ENCODE data around the gene MACC1.
"Not testable (repeated sequence)": the region's sequence is repeated elsewhere in the genome, so short reads cannot be mapped to it uniquely, and the experiment has no call there.

MACC1 gene

DNA sequence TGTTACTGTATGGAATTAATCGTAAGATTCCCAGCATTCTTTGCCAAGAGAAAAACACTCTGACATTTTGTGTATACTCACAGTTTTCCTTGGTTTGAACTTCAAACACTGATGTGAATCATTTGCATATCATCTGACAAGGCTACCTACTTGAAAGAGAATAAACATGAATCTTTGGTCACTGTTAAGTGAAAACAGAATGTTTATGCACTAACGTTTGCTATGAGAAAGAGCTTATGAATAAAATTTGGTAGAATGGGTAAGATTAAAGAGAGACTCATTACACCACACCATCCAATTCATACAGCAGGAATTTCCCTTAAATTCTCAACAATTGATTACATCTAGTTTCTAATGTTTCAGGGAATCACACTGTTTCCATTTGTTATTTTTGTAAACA lies 46.6 kb downstream of the MACC1 start:
- DNase-seq (ENCODE audit: low spot score), result no peak

DNA sequence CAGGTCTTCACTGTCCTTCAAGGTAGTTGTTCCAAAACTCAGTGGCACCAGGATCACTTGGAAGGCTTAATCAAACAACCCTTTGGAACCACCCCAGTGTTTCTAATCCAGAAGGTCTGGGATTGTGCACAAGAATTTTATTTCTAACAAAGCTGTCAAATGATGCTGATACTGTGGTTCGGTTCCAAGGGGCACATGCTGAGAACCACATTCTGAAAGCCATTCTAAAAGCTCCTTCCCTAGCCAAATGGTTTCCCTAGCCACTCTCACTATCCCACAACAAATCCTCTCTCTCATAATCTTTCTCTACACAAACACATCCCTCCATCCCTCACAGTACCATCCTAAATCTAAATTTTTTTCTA lies 52.1 kb downstream of the MACC1 start:
- DNase-seq (ENCODE audit: low spot score), result no peak

DNA sequence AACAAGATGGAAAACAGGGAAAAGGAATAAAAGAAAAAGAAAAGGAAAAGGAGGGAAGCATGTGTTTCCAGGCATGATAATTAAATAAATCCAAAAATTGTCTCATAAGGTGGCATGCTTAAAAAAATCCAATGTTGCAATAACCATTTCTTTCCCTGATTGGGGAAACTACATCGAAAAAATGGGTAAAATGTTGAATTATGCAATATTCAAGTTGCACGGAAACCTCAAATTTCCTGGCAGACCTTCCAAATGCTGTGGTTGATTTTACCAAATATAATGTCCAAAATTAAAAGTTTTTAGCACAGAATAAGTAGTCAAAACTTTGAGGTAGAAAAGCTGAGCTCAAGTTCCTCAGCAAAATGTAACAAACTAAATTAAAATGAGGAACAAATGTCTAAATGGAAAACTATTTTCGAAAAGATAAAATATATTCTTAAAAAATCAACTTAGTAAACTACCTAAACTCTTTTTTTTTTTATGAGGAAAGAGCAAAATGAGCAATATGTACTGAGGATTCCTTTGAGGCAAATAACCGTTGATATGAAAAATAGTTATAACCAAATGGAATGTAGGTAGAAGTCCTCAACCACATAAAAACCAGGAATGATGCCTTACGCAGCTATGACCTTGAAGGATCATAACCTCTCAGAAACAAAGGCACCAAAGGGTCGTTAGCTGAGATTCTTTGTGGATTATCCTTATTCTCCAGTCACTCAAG lies 52.6 kb downstream of the MACC1 start:
- no peak for DNase-seq (ENCODE audit: low spot score)

DNA sequence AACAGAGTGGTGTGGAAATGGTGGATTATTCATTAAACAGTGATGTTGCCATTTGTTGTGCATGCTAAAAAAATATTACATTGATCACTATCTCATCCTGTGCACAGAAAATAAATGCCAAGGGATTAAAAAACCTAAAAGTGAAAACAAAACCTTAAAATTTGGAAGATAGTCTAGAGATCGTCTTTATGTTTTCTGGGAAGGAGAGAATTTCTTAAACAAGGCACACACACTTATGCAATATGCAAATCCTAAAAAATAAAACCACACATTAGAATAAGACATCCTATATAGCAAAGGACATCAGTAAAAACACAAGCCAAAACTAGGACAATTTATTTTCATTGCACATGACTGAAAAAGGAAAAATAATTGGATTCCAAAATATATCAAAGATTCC lies 54.5 kb downstream of the MACC1 start:
- DNase-seq (ENCODE audit: low spot score), result no peak

DNA sequence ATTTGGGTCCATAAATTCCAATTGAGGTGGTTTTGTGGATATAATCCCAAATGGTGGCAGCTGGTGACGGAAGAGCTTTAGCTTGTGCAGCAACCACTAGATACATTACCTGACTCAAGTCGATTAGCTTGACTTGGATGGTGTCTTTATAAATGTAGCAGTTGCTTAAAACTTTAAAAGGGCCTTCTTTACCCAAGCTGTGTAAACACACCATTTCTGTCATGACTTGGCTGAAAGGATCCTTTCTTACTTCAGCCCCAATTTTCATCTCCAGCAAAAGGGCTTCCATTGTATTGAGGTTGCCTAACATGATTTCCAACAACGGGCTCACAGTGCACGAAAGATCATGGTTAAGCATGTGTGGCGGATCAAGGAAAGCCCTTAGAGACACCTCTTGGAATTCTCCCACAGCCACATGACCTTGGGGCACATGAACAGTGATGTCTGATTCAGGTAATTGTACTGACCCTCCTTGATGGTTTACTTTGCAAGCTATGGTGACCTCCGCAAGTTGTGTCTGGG lies 57.9 kb downstream of the MACC1 start:
- no peak for DNase-seq (ENCODE audit: low spot score)

DNA sequence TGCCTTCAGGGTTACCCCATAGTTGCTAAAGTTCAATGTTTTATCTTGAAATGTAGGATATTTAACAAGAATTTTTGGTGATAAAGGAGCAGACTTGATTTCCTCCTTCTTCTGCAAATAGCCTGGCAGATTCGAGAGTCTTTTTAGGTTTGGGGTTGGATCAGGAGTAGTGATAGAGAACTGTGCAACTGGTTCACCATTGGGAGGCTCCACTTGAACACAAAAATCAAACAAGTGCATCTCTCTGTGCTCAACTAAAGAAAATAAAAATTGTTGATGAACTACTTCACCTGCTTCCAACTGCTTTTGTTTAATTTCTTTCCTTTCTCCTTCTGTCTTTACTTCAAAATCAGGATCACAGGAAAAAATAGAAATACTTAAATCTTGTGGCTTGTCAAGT lies 58.5 kb downstream of the MACC1 start:
- no peak for DNase-seq (ENCODE audit: low spot score)

DNA sequence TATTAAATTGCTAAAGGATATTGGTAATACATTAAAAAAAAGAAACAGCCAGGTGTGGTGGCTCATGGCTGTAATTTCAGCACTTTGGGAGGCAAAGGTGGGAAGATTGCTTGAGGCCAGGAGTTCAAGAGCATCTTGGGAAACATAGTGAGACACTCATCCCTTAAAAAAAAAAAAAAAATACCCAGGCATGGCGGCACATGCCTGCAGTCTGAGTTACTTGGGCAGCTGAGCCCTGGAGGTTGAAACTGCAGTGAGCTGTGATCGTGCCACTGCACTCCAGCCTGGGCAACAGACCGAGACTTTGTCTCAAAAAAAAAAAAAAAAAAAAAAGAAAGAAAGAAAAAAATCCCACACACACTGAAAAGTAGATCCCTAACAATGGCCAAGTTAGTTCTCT lies 59.7 kb downstream of the MACC1 start:
- DNase-seq (ENCODE audit: low spot score), result no peak

DNA sequence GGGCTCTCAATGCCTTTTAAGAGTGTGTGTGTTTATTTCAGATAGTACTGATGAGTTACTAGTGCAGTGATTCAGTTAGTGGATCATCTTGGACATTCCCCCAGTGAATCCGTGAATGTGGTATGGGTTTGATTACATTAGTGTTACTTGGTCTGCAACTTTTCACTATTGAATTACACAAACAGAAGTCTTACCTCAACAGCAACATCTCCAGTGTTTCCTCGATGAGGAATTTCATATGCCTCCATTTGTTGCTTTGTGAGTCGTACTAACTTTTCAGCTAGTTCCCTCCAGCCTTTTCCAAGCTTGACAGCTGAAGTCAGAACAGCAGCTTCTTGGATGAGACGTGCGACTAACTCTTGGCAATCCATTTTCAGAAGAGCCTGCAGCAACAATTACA lies 63.2 kb downstream of the MACC1 start:
- DNase-seq (ENCODE audit: low spot score), result no peak

DNA sequence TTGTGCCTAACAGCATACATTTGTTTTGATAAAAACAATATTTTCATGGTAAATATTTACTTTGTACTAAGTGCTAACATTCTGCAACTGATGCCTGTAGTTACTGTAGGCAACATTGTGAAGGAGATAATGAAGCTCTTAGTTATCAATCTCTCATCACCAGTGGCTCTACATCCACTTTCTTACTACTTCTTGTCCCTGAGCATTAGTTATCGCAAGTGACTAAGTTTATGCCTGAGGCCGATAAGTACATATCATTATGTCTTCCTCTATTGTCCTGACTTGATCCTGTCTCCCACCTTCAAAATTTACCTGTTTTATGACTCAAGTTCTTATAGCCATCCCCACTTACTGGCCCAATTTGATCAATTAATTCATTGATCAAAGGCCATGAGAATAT lies 63.6 kb downstream of the MACC1 start:
- DNase-seq (ENCODE audit: low spot score), result no peak

DNA sequence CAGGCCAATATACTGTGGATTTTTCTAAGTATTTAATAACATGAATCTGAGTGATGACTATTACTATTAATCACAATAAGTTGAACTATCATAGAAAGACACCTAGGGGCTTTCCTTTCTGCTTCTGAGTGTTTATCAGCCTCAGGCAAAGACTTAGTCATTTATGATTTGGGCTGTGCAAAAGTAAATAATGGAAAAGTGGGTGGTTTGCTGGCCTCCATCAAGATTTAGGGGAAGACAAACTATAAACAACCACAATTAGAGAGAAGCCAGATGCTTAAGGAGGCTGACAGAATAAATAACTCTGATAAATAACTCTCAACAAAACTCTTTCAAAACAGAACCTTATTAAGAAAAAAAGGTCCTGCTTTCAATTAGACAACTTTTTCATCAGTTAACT lies 64.7 kb downstream of the MACC1 start:
- DNase-seq (ENCODE audit: low spot score), result no peak

DNA sequence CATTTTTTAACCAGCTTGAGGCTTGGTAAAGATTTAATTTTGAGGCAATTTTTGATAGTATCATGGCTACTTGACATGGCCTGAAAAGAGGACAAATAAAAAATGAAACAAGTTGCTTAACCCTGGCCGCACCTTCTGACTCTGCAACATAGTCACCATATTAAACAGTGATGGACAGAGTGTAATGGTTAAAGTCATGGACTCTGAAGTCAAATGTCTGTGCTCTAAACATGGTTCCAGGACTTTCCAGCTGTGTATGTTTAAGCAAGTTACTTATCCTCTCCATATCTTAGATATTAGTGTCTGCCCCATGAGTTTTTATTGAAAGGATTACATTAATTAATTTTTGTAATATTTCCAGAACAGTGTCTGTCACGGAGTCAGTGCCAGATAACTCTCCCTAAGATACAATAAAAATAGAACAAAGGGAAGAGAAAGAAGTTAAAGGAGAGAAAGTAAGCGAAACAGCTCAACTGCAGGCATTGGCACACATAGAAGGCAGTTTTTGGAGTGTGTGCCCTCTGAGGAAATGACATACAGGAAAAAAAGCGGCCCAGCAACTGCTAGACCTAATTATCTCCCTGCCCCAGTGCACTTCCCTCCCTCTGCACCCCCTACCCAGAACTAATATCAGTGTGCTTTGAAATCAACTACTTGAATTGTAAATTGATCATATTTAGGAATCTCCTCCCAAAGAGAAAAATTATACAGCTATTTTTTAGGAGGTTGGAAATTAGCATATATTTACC lies 65.3 kb downstream of the MACC1 start:
- no peak for DNase-seq (ENCODE audit: low spot score)

DNA sequence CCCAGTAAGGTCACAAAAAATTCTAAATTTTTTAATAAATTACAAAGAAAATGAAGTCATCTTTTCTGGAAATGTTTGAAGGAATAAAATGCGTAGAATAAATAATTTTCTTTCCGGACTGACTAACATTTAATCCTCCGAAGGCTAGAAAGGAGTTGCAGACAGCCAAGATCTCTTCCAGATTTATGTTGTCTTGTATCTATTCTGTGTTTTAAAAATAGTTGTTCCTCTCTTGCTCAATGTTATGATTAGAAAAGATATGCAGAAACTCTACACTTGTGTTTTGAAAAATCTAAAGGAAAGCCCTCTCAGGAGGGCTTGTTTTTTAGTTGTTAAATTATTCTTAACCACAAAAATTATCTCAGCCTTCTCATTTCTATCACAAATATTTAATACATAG lies 70.7 kb downstream of the MACC1 start:
- DNase-seq (ENCODE audit: low spot score), result no peak

DNA sequence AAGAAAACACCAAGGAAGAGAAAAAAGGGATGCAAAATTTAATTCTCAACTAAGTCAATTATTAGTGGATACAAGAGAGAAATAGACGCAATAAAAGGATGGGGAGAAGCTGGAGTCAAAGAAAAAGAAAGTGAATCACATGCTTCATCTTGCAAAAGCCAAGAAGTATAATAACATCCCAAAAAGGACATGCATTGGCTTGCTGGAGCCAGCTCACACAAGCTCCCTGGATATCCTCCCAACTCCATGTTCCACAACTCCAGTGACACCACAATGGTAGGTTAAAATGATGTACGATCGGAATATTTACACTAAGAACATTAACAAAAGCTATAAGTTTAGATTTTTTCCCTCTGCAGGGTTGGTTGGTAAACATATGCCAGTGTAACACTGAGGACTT lies 72.4 kb downstream of the MACC1 start:
- no peak for DNase-seq (ENCODE audit: low spot score)

DNA sequence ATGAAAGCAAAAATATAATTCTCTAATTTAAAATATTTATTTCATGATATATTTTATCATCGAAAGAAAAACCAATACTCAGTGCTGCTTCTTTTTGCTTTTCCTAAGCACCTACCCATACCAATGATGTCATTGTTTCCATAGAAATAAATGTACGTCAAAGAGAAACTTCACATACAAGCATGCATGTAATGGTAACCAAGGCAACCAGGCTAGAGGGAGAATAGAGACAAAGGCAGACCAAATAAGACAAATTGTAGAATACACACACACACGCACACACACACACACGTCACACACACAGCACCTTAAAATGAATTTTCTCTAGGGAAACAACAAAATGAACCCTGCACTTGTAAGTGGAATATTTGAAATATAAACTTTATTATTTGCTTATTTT lies 75.5 kb downstream of the MACC1 start:
- DNase-seq (ENCODE audit: low spot score), result no peak

DNA sequence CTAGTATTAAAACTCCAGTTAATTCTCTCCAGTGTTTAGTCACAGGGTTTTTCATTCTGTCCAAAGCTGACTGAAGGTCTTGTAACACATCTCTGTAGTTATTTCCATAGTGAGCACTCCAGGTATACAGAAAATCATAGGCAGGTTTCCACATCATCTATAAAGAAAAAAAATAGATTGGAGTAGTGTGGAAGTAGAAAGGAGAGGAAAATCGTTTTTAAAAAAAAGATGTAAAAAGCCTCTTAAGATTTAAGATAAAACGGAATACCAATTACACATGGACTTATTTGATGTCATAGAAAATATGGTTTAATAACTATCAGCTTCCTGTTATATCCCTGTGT lies 76.2 kb downstream of the MACC1 start:
- DNase-seq (ENCODE audit: low spot score), result no peak

DNA sequence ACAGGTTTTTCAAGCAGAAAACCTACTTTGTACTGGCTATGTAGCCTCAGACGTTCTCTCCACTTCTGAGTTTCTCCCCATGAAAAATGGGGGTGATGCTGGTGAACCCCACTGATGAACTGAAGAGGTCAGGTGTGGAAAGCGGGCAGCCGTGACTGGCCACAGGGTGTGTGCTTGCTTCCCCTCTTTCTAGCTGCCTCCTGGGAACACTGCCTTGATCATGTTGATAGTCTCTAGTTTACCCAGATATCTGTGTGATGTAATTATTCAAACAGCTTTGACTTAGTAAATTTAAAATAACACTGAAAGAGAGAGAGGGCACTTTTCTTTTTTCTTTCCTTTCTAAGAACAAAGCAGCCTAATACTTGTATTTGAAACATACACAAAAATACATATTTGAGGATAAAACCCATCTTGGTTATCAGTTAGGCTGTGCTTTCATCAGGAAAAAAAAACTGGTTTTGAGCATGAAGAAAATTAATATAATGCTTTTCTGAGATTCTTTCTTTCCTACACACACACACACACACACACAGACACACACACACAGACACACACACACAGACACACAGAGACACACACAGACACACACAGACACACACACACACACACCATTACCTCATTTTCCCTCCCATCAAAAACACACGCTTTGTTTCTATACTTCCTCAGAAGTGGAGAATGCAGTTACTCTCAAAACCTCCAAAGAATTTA lies 76.7 kb downstream of the MACC1 start:
- DNase-seq (ENCODE audit: low spot score), result no peak

DNA sequence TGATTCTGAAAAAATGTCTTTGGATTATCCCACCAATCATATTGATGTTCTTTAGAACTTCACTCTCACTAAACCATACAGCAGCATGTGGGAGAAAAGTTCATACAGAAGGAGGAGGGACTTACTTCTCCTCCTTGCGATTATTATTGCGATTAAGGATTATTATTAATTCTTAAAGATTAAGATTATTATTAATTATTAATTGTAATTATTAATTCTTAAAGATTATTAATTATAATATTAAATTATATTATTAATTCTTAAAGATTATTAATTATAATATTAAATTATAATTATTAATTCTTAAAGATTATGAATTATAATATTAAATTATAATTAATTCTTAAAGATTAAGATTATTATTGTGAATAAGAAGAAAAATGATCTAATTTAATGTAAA lies 80.5 kb downstream of the MACC1 start:
- DNase-seq (ENCODE audit: low spot score), result no peak

DNA sequence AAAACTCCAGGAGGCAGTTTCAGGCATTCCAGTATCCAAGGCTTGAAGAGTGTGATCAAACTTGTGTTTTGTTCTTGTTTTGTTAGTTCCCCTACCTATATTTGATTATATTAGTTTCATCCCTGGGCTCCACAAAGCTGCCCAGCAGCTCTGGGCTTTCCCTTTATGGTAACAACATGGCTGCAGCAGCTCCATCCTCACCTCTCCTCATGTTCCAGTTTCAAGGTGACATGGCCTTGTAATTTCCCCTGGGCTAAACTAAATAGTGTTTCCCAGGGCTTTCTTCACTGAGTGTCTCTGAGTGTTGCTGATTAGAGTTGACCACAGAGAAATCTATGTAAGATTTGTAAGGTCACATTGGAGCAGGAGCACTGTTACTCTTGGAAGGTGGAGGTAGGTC lies 83.4 kb downstream of the MACC1 start:
- no peak for DNase-seq (ENCODE audit: low spot score)

DNA sequence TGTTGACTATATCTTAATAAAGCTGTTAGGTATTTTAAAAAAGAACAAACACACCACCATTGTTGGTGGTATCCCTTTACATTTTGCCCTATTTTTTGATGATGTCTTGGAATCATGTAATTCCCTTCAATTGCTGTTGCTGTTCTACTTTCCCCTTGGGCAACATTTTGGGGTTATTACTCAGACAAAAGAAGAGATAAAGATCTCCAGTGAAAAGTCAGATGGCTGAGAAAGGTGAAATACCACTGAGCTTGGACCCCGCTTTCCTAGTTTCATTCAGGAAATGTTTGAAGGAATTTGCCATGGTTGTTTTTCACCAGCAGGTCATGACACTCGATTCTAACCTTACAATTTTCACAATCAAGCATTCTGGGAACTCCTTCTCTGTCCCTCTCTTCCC lies 84.6 kb downstream of the MACC1 start:
- DNase-seq (ENCODE audit: low spot score), result no peak

DNA sequence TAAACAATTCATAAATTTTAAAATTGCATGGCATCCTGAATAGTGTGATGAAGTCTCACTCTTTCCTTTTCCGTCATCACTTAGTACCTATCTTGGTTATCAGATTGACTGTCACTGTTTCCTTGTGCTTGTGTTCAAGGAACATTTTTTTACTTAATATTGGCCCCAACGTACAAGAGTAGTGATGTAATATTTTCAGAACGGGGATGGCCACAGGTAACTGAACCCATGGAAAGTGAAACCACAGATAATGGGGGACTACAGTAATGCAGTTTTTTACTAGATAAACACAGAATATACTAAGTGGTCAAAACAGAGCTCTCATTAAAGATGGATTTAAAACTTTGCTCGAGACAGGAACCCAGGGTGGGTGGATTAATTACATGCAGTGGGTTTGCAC lies 85.4 kb downstream of the MACC1 start:
- no peak for DNase-seq (ENCODE audit: low spot score)

DNA sequence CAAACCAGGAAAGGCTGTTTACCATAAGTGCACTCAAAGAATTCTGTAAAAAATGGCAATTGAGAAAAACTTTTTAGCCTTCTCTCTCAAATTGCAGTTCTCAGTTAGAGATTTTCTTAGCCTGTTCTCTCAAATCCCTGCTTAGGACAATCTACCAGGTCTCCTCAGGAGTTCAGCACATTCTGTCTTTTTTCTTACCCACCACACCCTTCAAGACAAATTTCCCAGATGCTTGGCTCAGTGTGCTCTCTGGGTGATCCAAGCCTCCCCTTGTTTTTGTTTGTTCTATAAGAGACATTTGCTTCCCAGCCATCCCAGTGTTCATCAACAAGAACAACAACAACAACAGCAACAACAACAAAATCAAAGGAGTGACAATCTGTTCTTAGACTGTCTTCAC lies 87.3 kb downstream of the MACC1 start:
- DNase-seq (ENCODE audit: low spot score), result no peak

DNA sequence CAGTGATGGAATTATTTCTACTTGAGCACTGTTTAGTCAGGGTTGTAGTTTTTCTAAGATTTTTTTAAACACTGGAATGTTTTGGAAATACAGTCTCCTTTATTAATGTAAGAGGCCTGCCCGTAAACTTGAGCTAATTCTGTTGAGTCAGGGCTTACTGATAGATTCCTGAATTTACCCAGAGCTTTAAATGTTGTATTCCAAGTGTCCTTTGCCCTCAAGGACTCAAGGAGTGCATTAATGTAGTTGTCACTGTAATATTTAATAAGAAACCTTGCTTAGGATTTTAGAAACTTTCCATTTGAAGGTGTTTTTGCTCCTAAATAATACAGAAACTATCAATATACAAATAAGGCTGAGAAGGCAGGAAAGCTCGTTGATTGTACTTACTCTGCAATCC lies 89.2 kb downstream of the MACC1 start:
- DNase-seq (ENCODE audit: low spot score), result no peak

DNA sequence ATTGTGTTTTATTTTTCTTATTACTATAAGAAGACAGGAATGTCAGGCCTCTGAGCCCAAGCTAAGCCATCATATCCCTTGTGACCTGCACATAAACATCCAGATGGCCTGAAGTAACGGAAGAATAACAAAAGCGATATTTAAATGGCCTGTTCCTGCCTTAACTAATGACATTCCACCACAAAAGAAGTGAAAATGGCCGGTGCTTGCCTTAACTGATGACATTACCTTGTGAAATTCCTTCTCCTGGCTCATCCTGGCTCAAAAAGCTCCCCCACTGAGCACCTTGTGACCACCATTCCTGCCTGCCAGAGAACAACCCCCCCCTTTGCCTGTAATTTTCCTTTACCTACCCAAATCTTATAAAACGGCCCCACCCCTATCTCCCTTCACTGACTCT lies 91.1 kb downstream of the MACC1 start:
- DNase-seq (ENCODE audit: low spot score), result not testable (repeated sequence)

Data from germinal center (tissue), 1 donor.